HG03196 (cell line): ENCODE data around the gene LAIR1.

ENCODE experiments used
- ATAC-seq: cut with Tn5 transposase; IDR thresholded peaks from one replicate; pipeline ENCODE4 v1.9.1; 2021; ENCODE audit not compliant: unreplicated experiment

Gene LAIR1

GRCh38 chr19:54319892-54320670, 44.6 kb downstream of the LAIR1 start:
- ATAC-seq = no peak

DNA sequence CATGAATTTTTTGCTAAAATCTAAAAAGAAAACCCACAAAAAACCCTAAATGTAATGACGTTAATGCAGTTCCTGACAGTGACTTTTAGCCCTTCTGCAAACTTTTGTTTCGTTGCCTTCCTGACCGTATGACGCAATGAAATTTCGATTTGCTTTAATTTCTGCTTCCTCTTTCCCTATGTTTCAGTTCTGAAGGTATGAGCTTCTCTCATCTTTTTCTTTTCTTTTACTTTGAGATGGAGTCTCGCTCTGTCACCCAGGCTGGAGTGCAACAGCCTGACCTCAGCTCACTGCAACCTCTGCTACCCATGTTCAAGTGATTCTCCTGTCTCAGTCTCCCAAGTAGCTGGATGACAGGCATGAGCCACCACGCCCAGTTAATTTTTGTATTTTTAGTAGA, 45.7 kb downstream of the LAIR1 start:
- no peak for ATAC-seq

DNA sequence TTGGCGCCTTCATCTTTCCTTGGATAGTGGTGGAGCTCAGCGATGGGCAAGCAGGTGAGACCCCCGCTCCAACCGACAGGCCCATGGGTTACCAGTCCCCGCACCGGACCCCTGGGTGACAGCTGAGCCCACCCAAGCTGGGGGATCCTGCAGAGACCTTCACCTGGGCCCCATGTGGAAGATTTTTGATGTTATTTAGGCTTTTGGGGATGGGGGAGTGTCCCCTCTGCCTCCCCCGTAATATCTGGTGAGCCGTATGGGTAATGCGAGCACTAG, 46.8 kb downstream of the LAIR1 start:
- no peak for ATAC-seq

DNA sequence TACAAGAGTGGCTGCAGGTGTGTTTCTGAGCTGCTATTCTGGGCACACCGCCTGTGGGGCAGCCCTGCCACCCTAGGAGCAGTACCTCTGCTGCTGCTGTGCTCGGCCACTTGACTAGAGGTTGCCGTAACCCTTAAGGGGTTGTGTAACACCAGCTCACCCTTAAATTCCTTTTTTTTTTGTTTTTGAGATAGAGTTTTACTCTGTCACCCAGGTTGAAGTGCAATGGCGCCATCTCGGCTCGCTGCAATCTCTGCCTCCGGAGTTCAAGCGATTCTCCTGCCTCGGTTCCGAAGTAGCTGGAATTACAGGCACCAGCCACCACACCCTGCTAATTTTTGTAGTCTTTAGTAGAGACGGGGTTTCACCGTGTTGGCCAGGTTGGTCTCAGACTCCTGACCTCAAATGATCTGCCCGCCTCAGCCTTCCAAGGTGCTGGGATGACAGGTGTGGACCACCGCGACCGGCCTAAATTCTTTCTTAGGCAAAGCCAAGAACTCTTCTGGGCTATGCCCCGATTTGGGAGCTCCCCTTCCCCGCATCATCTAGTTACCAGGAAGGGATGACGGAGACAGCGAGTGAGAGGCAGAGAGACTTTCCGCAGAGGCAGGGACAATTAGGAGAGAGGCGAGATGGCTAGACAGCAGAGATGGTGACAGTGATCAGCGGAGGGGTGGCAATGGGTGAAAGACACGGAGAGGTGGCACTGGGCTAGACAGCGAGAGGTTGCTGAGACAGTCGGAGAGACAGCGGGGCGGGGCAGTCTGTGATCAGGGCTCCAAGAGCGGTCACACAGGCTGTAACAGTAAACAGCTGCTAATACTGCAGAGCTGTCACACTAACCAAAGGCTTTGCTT, 47.4 kb downstream of the LAIR1 start:
- no peak for ATAC-seq

DNA sequence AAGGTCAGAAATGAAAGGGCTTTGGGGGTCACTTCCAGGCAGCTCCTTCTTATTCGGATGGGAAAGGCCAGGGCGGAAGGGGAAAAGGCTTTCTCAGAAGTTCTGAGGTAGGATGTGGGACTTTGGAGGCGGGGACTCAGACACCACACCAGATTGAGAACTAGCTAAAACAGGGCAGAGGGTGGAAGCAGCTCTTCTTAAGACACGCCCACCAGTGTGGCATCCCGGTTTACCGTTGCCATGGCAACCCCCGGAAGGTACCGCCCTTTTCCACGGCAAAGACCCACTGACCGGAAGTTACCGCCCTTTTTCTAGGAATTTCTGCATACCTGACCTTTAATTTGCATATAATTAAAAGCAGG, 48.0 kb downstream of the LAIR1 start:
- ATAC-seq = no peak

- ATAC-seq = no peak
These were observed 48.8 kb downstream of the LAIR1 start for GRCh38 chr19:54315956-54316355.

- no peak for ATAC-seq
These were observed 52.0 kb downstream of the LAIR1 start, which contains the start of gene LILRA5 for GRCh38 chr19:54312436-54313377. Gene LILRA5 (minus strand): TSS chr19:54313166. CDS start chr19:54313019, 147 bp downstream.

DNA sequence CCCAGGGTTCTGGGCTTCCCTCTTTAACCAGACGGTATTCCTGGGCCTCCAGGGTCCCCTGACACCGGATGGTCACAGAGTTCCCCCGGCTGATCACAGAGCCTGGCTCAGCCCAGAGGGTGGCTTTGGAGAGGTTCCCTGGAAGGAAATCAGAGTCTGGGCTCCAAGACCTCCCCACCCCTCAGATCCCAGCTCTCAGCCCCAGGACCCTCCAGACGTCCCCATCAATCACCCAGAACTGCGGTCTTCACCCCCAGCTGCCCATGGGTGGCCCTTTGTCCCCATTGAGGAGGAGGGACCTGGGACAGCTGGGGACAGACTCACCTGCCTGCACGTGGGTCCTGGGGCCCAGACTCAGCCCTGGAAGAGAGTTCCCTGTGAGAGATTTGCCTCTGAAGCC, 52.7 kb downstream of the LAIR1 start:
- no peak for ATAC-seq

DNA sequence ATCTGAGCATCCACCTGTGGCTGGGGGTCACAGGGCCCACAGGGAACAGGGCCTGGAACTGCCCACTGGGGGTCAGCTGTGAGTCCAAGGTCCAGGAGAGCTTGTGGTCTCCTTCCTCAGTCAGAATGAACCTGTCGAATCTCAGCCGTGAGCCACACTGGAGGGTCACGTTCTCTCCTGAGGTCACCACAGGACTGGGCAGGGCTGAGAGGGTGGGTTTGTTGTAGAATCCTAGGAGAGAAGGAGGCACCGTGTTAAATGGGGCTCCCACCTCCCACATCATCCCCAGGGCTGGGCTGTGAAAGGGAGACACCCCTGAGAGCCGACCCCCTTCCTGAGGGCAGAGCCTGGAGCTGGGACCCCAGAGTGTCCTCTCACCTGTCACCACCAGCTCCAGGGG, 53.2 kb downstream of the LAIR1 start:
- ATAC-seq = no peak

DNA sequence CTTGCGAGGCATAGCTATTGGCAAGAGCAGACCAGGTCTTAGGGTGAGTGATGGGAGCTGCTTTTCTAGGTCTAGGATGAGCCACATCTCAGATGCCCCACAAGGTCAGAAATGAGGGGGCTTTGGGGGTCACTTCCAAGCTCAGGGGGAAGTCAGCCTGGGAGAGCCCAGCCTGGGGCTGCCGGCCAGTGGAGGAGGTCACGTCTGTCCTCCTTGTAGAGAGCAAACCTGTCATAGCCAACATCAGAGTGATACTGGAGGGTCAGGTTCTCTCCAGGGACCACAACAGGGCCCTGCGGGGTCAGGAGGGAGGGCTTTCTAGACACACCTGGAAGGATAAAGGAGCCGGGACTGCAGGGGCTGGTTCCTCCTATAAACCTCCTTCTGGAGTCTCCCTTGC, 54.2 kb downstream of the LAIR1 start:
- ATAC-seq = no peak

DNA sequence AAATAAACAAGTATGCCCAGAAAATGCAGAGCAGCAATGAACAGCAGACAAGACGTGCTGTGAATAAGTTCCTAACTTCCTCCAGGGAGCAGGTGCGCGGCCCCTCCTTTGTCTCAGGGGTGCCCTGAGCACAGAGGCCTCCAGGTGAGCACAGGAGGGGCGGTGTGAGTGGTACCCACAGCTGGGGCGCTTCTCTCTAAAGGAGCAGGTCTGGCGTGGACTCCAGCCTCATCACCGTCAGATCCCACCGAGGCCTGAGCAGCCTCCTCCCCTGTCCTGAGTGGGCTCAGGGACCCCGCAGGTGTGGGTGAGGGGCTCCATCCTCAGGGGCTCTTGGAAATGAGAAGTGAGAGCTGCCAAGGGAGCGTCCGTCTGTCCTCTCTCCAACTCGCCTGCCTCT, 54.9 kb downstream of the LAIR1 start:
- no peak for ATAC-seq

- no peak for ATAC-seq
These were observed 57.2 kb downstream of the LAIR1 start for GRCh38 chr19:54307389-54308020.

DNA sequence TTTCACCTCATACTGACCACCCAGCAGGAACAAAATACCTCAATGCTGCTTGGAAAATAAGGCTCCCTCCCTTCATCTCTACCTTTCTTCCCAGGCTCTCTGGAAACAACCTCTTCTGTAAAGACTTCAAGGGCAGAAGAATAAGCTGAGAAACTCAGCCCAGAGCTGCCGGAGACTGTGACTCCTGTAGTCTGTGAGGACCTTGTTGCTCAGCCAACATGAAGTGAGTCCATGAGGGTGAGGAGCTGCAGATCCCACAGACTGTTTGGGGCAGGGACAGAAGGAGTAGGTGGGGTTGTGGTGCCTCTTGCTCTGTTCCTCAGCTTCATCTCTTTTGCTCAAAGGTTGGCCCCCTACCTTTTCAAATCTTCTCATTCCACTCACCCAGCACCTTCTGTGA, 59.6 kb downstream of the LAIR1 start:
- no peak for ATAC-seq

- no peak for ATAC-seq
These were observed 62.5 kb downstream of the LAIR1 start for GRCh38 chr19:54302257-54302656.
